A549 (cell line): Measurements from ENCODE around the gene CHAMP1.

Source experiments
- ESRRA ChIP-seq: fragments of 150-350 bp; IDR thresholded peaks from 2 replicates; pipeline ENCODE4 v1.6.1; 2014; ENCODE audit warnings: mild to moderate bottlenecking, low read length, borderline replicate concordance
- TF ChIP-seq, protein P1 (sequence below): fragments of >200 bp; sonication (Bioruptor Twin); formaldehyde crosslinking; IDR thresholded peaks from 3 replicates; pipeline ENCODE4 v1.5.1; 2016

DNA sequence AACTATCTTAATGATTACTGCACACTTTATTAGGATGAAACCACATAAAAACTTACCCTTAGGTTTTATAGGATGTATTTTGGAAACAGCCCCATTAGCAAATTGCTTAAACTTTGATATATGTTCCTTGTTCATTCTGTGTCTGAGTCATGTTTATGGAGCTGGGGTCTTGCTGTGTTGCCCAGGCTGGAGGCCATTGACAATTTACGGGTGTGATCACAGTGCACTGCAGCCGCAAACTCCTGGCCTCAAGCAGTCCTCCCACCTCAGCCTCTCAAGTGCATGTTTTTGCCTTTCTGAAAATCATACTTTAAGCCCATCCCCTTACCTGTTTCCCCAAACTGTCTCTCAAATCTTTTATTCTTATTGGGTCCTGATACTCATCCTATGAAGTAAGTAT is 5.2 kb upstream of the CHAMP1 start:
- TF ChIP-seq, protein P1, sequence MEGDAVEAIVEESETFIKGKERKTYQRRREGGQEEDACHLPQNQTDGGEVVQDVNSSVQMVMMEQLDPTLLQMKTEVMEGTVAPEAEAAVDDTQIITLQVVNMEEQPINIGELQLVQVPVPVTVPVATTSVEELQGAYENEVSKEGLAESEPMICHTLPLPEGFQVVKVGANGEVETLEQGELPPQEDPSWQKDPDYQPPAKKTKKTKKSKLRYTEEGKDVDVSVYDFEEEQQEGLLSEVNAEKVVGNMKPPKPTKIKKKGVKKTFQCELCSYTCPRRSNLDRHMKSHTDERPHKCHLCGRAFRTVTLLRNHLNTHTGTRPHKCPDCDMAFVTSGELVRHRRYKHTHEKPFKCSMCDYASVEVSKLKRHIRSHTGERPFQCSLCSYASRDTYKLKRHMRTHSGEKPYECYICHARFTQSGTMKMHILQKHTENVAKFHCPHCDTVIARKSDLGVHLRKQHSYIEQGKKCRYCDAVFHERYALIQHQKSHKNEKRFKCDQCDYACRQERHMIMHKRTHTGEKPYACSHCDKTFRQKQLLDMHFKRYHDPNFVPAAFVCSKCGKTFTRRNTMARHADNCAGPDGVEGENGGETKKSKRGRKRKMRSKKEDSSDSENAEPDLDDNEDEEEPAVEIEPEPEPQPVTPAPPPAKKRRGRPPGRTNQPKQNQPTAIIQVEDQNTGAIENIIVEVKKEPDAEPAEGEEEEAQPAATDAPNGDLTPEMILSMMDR: no peak
- no peak for TF ChIP-seq ESRRA
